GM18508 (cell line): ENCODE measurements around the gene CFAP20DC.
"Not testable (repeated sequence)": the region's sequence is repeated elsewhere in the genome, so short reads cannot be mapped to it uniquely, and the experiment has no call there.

Source experiments
- ATAC-seq: cut with Tn5 transposase; IDR thresholded peaks from one replicate; pipeline ENCODE4 v1.9.1; 2021; ENCODE audit warnings: moderate number of reproducible peaks; ENCODE audit not compliant: insufficient read depth, unreplicated experiment

CFAP20DC gene

GRCh38 chr3:58824777-58825176, 225.0 kb downstream of the CFAP20DC start:
- ATAC-seq, result no peak

- ATAC-seq, result no peak
These were observed 225.5 kb downstream of the CFAP20DC start for GRCh38 chr3:58824285-58824684.

- not testable (repeated sequence) for ATAC-seq
These were observed 243.1 kb downstream of the CFAP20DC start for GRCh38 chr3:58806551-58807244.

GRCh38 chr3:58804914-58805313, 244.9 kb downstream of the CFAP20DC start:
- ATAC-seq, result no peak

- no peak for ATAC-seq
These were observed 248.3 kb downstream of the CFAP20DC start for GRCh38 chr3:58801541-58801940.

GRCh38 chr3:58800940-58801339, 248.9 kb downstream of the CFAP20DC start:
- ATAC-seq, result no peak

GRCh38 chr3:58800032-58800431, 249.8 kb downstream of the CFAP20DC start:
- ATAC-seq, result no peak

- ATAC-seq, result no peak
These were observed 250.6 kb downstream of the CFAP20DC start for GRCh38 chr3:58799271-58799670.

GRCh38 chr3:58798312-58798711, 251.5 kb downstream of the CFAP20DC start:
- ATAC-seq, result no peak

- no peak for ATAC-seq
These were observed 255.1 kb downstream of the CFAP20DC start for GRCh38 chr3:58794750-58795149.

- ATAC-seq, result no peak
These were observed 255.9 kb downstream of the CFAP20DC start for GRCh38 chr3:58793938-58794337.

- ATAC-seq, result no peak
These were observed 256.8 kb downstream of the CFAP20DC start for GRCh38 chr3:58792921-58793451.

- no peak for ATAC-seq
These were observed 260.4 kb downstream of the CFAP20DC start for GRCh38 chr3:58789385-58789784.

GRCh38 chr3:58784888-58785287, 264.9 kb downstream of the CFAP20DC start:
- no peak for ATAC-seq

- ATAC-seq, result no peak
These were observed 265.4 kb downstream of the CFAP20DC start for GRCh38 chr3:58784425-58784824.

- no peak for ATAC-seq
These were observed 266.0 kb downstream of the CFAP20DC start for GRCh38 chr3:58783845-58784244.

- ATAC-seq, result no peak
These were observed 269.9 kb downstream of the CFAP20DC start for GRCh38 chr3:58779934-58780333.

GRCh38 chr3:58776231-58776630, 273.6 kb downstream of the CFAP20DC start:
- ATAC-seq, result no peak

GRCh38 chr3:58772462-58772861, 277.4 kb downstream of the CFAP20DC start:
- no peak for ATAC-seq

- ATAC-seq, result no peak
These were observed 280.8 kb downstream of the CFAP20DC start for GRCh38 chr3:58769065-58769464.

GRCh38 chr3:58766587-58767282, 283.1 kb downstream of the CFAP20DC start:
- no peak for ATAC-seq

GRCh38 chr3:58755150-58755549, 294.7 kb downstream of the CFAP20DC start:
- no peak for ATAC-seq
